HG02970 (cell line): Measurements from ENCODE around the gene MKS1.

ENCODE experiments used
- ATAC-seq: cut with Tn5 transposase; IDR thresholded peaks from one replicate; pipeline ENCODE4 v1.9.1; 2021; ENCODE audit warnings: mild to moderate bottlenecking, moderate library complexity, moderate number of reproducible peaks; ENCODE audit not compliant: unreplicated experiment, low FRiP score

The MKS1 gene

DNA sequence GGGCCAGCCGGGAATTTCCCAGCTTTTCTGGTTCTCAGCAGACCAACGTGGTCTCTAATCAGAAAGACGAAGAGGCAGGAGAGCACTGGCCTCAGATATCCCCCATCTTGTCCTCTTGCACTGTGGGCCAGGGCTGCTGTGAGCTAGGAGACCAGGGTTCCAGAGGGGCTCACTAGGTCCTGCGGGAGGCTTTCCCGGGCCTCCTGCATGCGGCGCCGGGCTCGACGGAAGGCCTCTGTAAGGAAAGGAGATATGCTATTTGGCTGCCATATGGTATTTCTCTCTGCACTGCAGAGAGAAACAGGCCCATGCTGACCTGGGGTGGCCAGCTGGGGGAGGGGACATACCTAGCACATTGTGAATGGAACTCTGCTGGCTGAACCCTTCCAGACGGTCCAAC lies 13.1 kb downstream of the MKS1 start:
- no peak for ATAC-seq

DNA sequence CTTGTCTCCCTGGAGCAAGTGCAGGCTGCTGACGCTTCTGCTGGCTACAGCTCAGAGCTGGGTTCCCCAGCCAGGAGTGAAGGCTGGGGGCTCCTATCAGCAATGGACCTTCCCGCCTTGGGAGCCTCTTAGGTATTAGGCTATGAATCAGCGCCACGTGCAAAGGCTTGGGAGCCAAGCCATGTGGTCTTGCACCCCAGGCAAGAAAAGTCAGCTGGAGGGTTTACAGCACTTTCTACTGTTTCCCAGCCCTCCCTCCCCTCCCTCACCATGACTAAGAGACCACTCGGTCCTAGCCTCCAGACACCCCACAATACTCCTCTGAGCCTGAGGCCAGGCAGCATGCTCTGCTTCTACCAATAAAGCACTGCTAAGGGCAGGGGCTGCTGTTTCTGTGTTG lies 14.3 kb downstream of the MKS1 start:
- ATAC-seq: no peak

DNA sequence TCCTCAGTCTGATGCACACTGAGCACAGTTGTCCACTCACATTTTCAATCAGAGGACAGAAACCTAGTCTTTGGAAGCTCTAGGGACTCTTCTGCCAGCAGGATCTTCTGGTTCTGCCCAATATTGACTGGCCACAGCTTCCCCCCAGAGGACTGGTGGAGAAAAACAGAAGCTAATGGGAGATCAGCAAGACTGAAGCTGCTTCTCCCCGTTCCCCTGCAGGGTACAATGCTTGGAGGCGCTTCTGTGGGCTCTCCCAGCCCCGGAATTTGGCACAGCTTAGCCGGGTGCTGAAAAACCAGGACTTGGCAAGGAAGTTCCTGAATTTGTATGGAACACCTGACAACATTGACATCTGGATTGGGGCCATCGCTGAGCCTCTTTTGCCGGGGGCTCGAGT lies 16.2 kb downstream of the MKS1 start:
- no peak for ATAC-seq

DNA sequence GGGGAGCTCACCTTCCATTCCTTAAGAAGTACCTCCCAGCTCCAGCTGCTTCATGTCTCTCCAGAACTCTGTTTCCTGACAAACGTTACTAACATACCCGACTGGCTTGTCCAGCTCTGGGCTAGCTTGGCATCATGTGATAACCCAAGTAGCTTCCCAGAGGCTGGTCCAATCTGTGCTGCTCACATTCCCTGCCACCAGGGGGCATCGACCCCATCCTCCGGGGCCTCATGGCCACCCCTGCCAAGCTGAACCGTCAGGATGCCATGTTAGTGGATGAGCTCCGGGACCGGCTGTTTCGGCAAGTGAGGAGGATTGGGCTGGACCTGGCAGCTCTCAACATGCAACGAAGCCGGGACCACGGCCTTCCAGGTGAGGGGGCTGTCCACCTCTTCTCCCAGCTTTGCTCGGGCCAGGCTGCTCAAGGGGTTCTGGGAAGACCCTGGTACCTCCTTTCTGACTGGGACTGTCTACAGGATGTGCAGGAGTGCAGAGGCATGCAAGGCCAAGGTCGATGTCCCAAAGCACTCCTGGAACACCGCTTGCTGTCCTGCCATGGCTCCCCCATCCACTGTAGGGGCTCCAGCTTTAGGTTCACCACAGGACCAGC lies 18.9 kb downstream of the MKS1 start:
- ATAC-seq: no peak

DNA sequence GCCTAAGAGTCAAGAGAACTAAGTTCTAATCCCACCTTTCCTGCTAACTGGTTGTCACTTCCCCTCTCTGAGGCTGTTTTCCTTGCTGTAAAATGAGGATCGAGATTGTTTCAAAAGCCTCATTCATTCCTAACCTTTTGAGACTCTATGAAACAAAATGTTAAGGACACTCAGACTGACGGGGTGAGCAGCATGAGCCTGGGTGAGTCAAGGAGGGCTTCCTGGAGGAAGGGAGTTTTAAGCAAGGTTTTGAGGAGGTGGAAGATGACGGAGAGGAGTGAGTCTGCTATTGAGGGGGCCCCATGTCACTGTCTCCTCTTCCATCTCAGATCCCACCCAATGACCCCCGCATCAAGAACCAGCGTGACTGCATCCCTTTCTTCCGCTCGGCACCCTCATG lies 22.4 kb downstream of the MKS1 start:
- no peak for ATAC-seq

DNA sequence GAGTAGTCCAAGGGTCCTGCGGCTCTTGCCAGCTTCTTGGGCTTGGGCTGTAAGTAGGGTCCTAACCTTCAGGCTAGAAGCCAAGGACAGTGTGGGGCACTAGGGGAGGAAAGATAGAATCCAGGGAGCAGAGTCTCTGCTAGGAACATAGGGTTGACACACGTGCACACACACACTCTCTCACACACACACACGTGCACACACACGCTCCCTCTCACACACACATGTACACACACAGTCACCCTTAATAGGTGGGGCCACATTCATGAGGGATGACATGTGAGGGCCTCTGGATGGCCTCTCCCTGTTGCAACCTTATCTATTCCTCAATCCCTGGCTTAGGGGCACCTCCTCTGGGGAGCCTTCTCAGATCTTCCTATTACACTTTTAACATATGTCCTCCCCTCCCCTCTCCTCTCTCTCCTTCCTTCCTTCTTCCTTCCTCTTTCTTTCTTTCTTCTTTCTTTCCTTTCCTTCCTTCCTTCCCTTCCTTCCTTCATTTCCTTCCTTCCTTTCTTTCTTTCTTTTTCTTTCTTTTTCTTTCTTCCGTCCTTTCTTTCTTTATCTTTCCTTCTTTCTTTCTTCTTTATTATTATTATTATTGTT lies 23.4 kb downstream of the MKS1 start:
- ATAC-seq: no peak

DNA sequence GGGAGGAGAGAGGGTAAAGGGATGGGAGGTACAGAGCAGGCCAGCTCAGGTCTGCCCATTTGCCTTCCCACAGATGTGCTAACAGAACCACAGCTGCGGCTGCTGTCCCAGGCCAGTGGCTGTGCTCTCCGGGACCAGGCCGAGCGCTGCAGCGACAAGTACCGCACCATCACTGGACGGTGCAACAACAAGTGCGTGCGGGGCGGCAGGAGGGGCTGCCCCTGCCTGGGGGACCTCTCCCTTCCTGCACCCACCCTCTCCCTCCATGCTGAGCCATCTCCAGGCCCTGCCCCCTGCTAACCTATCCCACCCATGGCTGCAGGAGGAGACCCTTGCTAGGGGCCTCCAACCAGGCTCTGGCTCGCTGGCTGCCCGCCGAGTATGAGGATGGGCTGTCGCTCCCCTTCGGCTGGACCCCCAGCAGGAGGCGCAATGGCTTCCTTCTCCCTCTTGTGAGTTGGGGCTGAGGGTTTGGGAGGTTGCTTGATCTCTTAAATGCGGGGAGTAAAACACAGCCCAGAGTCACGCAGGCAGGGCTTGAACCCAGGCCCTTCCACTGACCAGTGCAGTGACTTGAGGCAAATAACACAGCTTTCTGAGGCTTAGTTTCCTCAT lies 25.3 kb downstream of the MKS1 start:
- ATAC-seq: no peak

DNA sequence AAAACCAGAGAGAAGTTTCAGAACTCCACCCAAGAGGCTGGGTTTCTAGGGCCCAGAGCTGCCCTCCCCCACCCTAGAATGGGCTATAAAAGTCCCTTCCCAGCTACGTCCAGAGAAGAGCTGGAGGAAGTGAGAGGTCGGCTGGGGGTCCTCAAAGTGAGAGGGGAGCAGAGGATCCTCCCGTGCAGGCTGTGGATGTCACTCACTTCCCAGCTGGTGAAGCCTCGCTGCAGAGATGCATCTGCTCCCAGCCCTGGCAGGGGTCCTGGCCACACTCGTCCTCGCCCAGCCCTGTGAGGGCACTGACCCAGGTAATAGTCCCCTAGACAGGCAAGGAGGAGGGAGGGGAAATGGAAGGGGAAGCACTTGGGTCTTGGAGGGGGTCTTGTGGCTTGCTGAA lies 26.4 kb downstream of the MKS1 start, which contains the start of gene EPX:
Gene EPX, plus strand, starts transcription at position 115 of the 400 bp plus-strand sequence. Its CDS starts 121 bp downstream, at position 236.
- no peak for ATAC-seq

DNA sequence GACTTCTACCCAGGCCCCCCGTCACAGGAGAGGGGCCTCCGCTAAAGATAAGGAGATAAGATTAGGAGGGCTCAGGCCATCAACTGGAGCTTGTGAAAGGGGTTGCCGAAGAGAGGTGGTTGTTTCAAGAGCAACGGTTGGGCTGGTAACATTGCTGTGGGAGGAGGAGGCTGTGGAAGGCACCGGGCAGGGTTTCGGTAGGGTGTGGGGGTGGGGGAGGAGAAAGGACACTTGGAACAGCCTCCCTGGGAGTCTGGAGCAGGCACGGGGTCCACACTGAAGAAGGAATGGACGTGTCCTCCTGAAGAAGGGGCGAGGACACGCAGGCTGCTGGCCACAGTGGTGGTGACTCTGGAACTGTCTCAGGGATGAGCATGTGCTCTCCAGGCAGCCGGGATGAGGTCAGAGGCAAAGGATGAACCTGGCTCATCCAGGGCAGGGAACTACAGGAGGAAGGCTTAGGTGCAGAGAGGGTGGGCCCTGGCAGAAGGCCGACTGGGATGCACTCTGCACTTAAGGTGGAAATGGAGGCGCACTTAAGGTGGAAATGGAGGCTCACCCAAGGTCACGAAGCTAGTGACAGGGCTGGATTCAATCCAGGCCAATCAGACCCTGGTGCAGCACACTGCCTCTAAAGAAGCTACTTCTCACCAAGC lies 27.7 kb downstream of the MKS1 start:
- ATAC-seq: no peak

DNA sequence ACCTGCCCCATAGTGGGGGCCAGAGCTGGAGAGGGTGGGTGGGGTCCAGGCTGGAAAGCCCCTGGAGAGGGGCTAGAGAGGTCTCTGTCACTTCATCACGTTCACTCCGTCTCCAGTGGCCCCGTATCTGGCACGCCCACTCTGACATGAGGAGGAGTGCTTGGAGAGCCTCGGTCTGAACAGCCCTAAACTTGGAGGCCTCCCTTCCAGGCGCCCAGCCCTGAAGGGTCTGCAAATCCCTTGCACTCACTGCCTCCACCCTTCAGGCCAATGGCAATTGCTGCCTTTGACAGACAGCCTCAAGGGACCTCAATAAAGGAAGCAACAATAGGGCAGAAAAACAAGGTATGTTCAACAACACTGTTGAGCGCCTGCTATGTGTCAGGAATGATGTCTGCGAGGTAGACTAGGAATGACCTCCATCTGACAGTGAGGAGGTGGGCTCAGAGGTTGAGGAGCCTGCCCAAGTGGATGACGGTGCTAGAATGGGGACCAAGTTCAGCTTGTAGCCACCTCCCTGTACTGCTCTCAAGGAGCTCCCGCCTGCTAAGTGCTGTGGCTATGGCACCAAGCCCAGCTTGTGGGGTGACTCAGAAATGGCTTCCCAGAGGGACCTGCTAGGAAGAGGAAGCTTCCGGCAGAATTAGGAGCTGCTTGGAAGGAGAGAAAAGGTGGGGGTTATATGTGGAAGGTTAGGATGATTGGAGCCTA lies 29.5 kb downstream of the MKS1 start:
- ATAC-seq: no peak

DNA sequence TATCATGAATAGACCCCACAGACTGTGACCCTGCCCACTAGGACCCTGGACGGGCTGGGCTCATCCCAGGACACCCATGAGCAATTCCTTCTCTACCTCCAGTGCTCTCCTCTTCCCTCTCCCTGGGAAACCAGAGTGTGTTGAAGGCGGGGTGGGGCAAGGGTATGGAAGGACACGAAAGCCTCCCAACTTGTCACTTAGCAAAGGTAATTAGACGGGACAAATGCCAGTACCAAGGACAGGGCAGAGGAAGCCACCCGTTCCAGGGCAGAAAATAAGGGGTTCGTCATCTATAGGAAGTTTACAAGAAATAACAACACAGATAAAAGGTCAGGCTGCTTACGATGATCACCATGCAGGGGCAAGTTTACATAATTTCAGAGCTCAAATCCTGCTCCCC lies 31.4 kb downstream of the MKS1 start:
- no peak for ATAC-seq

DNA sequence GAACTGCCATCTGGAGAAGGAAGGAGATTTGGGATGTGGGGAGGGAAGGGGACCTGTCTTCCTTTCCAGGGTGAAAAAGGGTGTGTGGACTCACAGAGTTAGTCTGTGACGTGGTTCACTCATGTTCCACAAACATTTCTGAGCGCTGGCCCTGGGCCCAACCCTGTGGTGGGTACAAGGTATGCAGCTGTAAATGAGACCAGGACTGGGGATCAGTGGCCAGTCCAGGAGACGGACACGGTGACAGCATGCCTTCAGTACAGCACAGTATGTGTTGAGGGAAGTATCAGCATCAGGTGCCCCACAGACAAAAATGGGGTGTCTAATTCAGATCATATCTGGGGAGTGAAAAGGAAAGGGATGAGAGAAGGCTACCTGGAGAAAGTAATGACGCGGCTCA lies 32.0 kb downstream of the MKS1 start:
- no peak for ATAC-seq

DNA sequence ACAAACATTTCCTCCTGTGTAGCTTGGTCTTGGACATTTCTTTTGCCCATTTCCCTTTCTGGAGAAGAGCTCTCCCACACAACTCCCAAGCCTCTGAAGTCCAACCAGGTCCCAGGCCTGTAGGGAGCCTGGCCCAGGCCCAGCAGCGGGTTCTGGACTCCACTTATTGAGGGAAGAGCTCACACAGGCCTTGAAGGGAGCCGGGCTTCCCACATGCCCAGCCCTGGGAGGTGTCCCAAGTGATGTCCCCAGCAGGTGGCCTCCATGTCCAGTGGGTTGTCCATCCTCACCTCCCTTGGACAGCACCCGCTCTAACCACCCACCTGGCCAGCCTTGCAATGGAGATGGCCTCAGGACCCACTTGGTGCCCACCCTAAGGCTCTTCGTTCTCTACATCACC lies 32.5 kb downstream of the MKS1 start:
- ATAC-seq: no peak

DNA sequence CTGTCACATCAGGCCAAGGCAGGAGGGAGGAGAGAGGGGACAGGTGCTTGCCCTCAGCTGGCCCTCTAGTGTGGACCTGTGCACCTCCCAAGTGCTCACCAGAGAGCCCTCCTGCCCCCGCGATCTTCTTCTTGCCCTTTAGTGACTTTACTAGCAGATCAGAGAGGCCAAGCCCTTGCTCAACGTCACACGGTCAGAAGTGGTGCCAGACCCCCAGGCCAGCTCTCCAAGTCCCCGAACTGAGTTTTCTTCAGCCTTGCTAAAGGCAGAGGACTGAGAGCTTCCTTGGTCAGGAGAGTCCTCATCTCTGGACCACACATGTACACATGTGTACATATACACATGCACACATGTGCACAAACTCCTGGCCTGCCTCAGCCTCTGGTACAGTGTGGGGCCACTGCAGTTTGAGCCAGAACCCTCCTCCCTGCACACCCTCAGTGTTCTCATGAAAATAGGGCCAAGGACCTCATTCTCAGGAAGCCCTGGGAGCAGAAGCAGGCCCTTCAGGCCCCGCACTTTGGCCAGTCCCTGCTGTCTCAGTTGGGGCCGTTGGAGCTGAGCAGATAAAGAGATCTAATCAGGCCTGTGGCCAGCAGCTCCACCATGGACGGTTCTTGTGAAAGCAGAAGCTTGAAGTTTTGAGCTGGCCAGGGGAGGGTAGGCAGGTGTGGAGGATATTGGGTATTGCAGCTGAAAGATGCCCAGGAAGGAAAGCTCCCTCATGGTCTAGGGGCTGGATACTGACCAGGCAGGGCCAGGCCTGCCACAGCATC lies 33.9 kb downstream of the MKS1 start:
- no peak for ATAC-seq

DNA sequence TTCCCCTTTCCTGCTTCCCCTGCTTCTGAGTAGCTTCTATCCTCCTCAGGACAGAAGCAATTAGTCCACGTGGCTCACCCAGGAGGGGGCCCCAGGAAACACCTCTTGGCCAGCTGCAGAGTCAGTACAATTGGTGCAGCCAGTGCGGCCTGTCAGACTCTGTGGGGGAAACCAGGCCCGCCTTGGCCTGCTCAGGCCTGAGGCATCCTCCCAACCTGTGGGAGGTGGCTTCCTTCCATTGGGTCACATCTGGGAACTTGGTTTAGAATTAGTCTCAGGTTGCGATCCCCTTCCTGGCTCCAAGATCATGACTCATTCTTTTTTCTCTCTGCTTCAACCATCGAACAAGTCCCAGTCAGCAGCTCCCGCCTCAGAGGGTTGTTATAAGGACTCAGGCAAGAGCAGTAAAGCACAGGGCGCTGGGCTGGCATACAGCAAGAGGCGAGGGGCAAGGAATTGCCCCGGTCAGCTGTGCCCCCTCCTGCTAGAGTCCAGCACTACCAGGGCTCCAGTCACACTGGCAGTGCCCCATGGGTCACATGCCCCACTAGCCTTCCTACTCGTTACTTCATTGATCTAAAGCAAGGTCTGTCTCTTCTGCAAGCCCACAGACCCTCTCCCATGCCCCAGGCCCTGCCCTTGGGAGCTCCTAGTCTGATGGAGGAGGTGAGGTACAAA lies 34.6 kb downstream of the MKS1 start:
- ATAC-seq: no peak

DNA sequence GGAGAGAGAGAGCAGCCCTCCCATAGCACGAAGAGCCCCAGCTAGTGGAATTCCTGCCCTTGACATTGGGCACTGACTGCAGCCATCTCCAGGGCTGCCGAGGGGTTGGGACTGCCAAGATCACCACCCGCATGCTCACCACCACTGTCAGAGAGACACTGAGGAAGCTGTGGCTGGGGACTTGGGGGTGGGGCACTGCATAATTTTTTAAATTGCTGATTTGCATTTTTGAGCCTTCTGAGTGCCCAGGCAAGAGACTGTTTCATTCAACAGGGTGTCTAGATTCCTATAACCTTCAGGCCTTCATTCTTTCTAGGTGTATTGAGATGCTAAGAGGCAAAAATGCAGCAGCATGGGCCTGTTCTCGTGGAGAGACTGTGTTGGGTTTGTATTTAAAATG lies 35.5 kb downstream of the MKS1 start:
- ATAC-seq: no peak

DNA sequence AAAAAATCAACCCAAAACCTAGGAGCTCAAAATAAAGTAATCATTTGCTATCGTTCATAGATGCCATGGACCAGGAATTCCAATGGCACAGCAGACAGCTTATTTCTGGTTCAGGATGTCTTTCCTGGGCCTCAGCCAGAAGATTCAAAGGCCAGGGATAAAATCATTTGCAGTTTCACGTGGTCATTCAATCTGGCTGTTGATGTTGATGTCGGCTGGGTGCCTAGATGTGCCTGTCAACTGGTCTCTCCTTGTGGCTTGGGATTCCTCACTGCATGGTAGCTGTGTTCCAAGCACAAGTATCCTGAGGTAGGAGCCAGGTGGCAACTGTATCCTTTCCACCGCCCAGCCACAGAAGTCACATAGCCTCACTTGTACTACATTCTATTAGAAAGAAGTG lies 37.3 kb downstream of the MKS1 start:
- ATAC-seq: no peak

DNA sequence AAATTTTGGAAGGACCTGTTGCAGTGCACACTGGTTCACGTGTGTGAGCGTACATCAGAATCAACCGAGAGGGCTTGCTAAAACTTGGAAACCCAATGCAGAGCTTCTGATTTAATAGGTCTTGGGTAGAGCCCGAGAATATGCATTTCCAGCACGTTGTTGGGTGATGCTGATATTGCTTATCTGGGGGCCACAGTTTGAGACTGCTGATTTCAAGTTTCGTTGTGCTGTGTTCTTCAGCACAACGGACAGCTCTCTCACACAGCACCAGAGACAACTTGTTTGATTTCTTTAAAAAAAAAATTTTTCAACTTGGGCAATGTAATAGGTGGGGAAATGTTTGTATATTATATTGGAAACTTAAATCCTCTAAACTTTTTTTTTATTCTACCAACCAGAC lies 42.9 kb downstream of the MKS1 start:
- no peak for ATAC-seq

DNA sequence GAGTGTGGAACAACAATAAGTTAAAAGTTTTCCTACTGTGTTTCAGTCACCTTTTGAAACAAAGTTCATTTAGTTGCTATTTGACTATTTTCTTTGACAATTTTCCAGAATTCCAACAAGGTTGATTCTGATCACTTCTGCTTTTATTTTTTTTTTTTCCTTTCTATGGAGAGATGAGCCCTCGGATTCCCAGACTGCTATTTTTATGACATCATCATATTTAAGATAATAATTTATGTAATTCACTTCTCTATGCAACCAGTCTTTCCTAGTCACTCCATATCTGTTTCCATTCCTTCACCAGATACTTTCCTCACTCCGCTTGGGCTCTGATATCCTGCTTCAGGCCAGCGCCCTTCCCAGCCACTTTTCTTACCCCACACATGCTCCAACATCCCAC lies 44.2 kb downstream of the MKS1 start:
- ATAC-seq: no peak
